Endodermal cell (in vitro differentiated cells): ENCODE data around the gene IRF2BPL. TPM values are rescaled to one million over a fixed set of nuclear protein-coding genes. Genes with fewer than 3 reads are reported as not detected.

Source experiments
- DNase-seq: peaks from one replicate; pipeline ENCODE4 v3.0.0-alpha.2; 2017
- H3K27ac ChIP-seq: 2 replicates; pipeline ENCODE4 v1.5.1; 2013; ENCODE audit warnings: mild to moderate bottlenecking, low read depth, low read length, moderate library complexity
- H3K27me3 ChIP-seq: 2 replicates; pipeline ENCODE4 v1.6.1; 2013; ENCODE audit warnings: mild to moderate bottlenecking, low read length, moderate library complexity; ENCODE audit not compliant: insufficient read depth, control insufficient read depth, poor library complexity, severe bottlenecking
- H3K36me3 ChIP-seq: 2 replicates; pipeline ENCODE4 v1.7.0; 2013; ENCODE audit warnings: mild to moderate bottlenecking, low read length, moderate library complexity; ENCODE audit not compliant: control insufficient read depth, insufficient read depth
- H3K4me1 ChIP-seq: one replicate; pipeline ENCODE4 v1.7.0; 2013; ENCODE audit warnings: low read length; ENCODE audit not compliant: control insufficient read depth, insufficient read depth
- H3K4me3 ChIP-seq: 2 replicates; pipeline ENCODE4 v1.5.1; 2013; ENCODE audit warnings: mild to moderate bottlenecking, low read length, moderate library complexity
- H3K9ac ChIP-seq: 2 replicates; pipeline ENCODE4 v1.6.1; 2013; ENCODE audit warnings: mild to moderate bottlenecking, low read length, moderate library complexity; ENCODE audit not compliant: poor library complexity, severe bottlenecking; ENCODE audit errors: extremely low read depth
- H3K9me3 ChIP-seq: 2 replicates; pipeline ENCODE4 v1.6.1; 2013; ENCODE audit warnings: mild to moderate bottlenecking, low read length, moderate library complexity; ENCODE audit not compliant: control insufficient read depth
- H3K27ac Mint-ChIP-seq: 2 replicates; pipeline ENCODE4 v1.8.0; 2020; ENCODE audit warnings: mixed read lengths
- H3K27me3 Mint-ChIP-seq: 2 replicates; pipeline ENCODE4 v1.8.0; 2021; ENCODE audit warnings: mild to moderate bottlenecking, mixed read lengths; ENCODE audit not compliant: insufficient read depth
- H3K36me3 Mint-ChIP-seq: 2 replicates; pipeline ENCODE4 v1.8.0; 2020; ENCODE audit warnings: low read depth, mixed read lengths
- H3K4me1 Mint-ChIP-seq: 2 replicates; pipeline ENCODE4 v1.8.0; 2020; ENCODE audit warnings: mixed read lengths
- H3K4me3 Mint-ChIP-seq: 2 replicates; pipeline ENCODE4 v1.8.0; 2020; ENCODE audit warnings: mild to moderate bottlenecking, moderate library complexity, mixed read lengths
- H3K9me3 Mint-ChIP-seq: 2 replicates; pipeline ENCODE4 v1.8.0; 2020; ENCODE audit warnings: mild to moderate bottlenecking, mixed read lengths
- WGBS, 2 experiments: methylation state at CpG; one replicate each; pipeline versions ENCODE4 v1.1.5 to v1.1.7; 2013; ENCODE audit warnings: missing lambda C conversion rate in 2 of 2, mixed read lengths in 1 of 2; ENCODE audit not compliant: insufficient coverage in 1 of 2, insufficient read length in 1 of 2; 5-methylcytosine and 5-hydroxymethylcytosine counted together
- total RNA-seq, 2 donors: library from RNA; stranded (reverse); fragmentation: NEBNext Ultra II Directional in 1 of 2; extraction: Animal tissue kit (Norgen Biotek cat#: 25700) in 1 of 2; gene quantifications; 2 replicates in 1 of 2; 3 replicates in 1 of 2; pipeline ENCODE4 v1.2.1, GENCODE V29; 2021
- TF ChIP-seq, protein P1 (sequence below): fragments of 200-600 bp; sonication (generic); conservative IDR thresholded peaks from 2 replicates; pipeline ENCODE4 v1.5.0; 2021; ENCODE audit warnings: antibody characterized with exemption, mild to moderate bottlenecking

The IRF2BPL gene
- total RNA-seq, 2 donors from 2014 or later, result 34.2 to 44.3 TPM

DNA sequence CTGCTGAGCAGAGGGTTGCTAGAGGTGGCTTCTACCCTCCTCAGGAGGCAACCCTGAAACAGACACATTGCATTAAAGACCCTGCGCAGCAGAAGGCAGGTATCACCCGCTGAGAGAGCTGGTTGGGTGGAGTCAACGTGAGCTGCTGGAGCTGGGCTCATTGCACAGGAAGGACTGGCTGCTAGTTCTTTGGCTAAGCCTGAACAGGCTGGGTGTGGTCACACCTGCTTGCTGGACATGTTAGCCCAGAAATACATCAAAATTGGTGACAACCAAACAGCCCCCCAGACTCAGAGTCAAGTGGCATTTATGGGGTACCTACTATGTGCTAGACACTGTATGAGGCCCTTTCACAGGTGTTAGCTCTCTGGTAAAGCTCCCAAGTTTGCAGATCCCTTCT lies 33.8 kb upstream of the IRF2BPL start:
- DNase-seq, result no peak
- H3K4me3 Mint-ChIP-seq, result no peak overlapping the region
- H3K9ac ChIP-seq, result no peak overlapping the region
- no peaks in the 10 kb centered on the region for H3K9me3 Mint-ChIP-seq
- no peaks in the 10 kb centered on the region for H3K4me1 ChIP-seq
- H3K9me3 ChIP-seq, result no peaks in the 10 kb centered on the region
- H3K27ac ChIP-seq, result no peak overlapping the region
- no peaks in the 10 kb centered on the region for H3K36me3 Mint-ChIP-seq
- no peaks in the 10 kb centered on the region for H3K27me3 ChIP-seq
- TF ChIP-seq, protein P1, sequence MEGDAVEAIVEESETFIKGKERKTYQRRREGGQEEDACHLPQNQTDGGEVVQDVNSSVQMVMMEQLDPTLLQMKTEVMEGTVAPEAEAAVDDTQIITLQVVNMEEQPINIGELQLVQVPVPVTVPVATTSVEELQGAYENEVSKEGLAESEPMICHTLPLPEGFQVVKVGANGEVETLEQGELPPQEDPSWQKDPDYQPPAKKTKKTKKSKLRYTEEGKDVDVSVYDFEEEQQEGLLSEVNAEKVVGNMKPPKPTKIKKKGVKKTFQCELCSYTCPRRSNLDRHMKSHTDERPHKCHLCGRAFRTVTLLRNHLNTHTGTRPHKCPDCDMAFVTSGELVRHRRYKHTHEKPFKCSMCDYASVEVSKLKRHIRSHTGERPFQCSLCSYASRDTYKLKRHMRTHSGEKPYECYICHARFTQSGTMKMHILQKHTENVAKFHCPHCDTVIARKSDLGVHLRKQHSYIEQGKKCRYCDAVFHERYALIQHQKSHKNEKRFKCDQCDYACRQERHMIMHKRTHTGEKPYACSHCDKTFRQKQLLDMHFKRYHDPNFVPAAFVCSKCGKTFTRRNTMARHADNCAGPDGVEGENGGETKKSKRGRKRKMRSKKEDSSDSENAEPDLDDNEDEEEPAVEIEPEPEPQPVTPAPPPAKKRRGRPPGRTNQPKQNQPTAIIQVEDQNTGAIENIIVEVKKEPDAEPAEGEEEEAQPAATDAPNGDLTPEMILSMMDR, result no peak
- no peak overlapping the region for H3K4me3 ChIP-seq
- peaks cover 5% of the 10 kb centered on the region for H3K4me1 Mint-ChIP-seq
- H3K36me3 ChIP-seq, result no peaks in the 10 kb centered on the region
- H3K27me3 Mint-ChIP-seq, result no peaks in the 10 kb centered on the region
- H3K27ac Mint-ChIP-seq, result no peak overlapping the region
- WGBS, 2 experiments, result 91 to 100% methylated on average over 2 to 3 of the region's 3 CpGs

DNA sequence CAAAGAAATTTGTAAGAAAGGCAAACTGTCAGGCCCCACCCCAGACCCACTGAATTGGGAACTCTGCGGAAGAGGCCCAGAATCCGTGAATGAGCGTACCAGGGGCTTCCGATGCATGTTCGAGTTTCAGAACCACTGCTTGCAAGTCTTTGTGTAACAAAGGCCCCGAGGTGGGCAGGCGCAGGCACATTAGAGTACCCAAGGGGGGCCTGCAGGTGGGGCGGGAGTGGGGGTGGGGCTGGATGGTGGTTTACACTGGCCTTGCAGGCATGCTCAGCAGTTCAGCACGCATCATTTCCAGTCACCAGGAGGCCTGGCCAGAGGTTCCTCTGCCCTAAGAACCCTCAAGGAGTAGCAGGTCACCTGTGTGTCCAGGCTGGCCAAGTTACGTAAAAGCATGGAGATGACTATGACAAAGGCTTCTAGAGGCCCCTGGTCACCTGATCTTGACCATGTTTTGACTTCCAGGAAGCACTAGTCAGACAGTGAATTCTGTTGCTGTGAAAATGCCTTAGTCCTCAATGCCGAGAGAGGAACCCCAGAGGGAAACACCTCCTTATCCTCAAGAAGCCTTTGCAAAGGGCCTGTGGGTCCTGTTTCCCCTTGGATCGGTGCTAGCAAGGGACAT lies 33.2 kb upstream of the IRF2BPL start:
- no peak for DNase-seq
- Histone ChIP-seq H3K36me3 (no peaks in the 10 kb centered on the region), H3K27ac (no peak overlapping the region), H3K4me3 (no peak overlapping the region), H3K27me3 (no peaks in the 10 kb centered on the region), H3K9me3 (no peaks in the 10 kb centered on the region), H3K9ac (no peak overlapping the region), H3K4me1 (no peaks in the 10 kb centered on the region)
- TF ChIP-seq, protein P1, result no peak
- H3K9me3 Mint-ChIP-seq, result no peaks in the 10 kb centered on the region
- 88 to 90% methylated on average over 5 to 12 of the region's 12 CpGs for WGBS, 2 experiments
- H3K36me3 Mint-ChIP-seq, result no peaks in the 10 kb centered on the region
- no peak overlapping the region for H3K27ac Mint-ChIP-seq
- peaks cover 5% of the 10 kb centered on the region for H3K4me1 Mint-ChIP-seq
- H3K4me3 Mint-ChIP-seq, result no peak overlapping the region
- H3K27me3 Mint-ChIP-seq, result no peaks in the 10 kb centered on the region

DNA sequence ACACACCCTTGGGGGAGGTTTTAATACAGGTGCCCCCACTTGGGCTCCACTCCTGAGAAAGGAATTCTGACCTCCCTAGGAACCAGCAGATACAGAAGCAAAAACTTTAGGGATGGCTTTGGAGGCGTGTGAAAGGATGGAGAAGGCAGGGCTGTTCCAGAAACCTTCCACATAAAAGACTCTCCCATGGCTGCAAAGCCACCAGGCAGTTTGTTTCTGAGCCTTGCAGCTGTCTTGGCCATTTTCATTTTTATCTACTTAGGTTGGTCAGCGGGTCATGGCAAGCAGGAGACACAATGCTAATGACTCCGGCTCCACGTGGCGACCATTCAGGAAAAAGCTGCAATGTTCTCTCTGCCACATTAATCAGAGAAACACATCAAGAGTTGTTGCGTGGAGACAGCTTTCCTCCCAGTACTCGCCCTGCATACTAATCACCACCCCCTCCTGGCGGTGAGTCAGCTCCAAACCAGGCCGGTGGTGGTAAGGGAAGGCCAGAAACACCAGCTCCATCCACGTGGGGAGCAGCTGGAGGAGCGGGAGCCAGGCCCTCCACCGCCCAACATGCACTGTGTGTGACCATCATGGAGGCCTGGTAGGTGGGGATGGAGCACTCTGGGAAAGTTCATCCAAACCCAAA lies 30.9 kb upstream of the IRF2BPL start:
- Mint-ChIP-seq H3K4me3 (no peak overlapping the region), H3K4me1 (peaks cover 5% of the 10 kb centered on the region), H3K27me3 (peaks cover 2% of the 10 kb centered on the region), H3K9me3 (peaks cover 6% of the 10 kb centered on the region), H3K27ac (peak overlapping the region; percentile 33), H3K36me3 (no peaks in the 10 kb centered on the region)
- Histone ChIP-seq H3K27me3 (no peaks in the 10 kb centered on the region), H3K4me3 (no peak overlapping the region), H3K9ac (no peak overlapping the region), H3K27ac (peak overlapping the region; percentile 79), H3K9me3 (peaks cover 5% of the 10 kb centered on the region), H3K4me1 (no peaks in the 10 kb centered on the region), H3K36me3 (no peaks in the 10 kb centered on the region)
- 54 to 65% methylated on average over 7 to 12 of the region's 12 CpGs for whole genome bisulfite sequencing, 2 experiments
- TF ChIP-seq, protein P1, result peak; percentile 68
- DNase-seq, result peak; percentile 92
